ENCODE data around the gene CAGE1. TPM values are rescaled to one million over a fixed set of nuclear protein-coding genes. Genes with fewer than 3 reads are reported as not detected.

CAGE1 gene
- total and polyA plus RNA-seq, 2 experiments from 2014 or later: not detected

GRCh38 chr6:7414811-7415210 is 25.3 kb upstream of the CAGE1 start:
- peak; percentile 94 for DNase-seq
- WGBS, 2 experiments (ENCODE audit: low coverage in 1 of 2, low lambda C conversion rate in 2 of 2, missing lambda C conversion rate in 2 of 2): 28 to 39% methylated on average over 7 of the region's 7 CpGs
- peaks cover 48% of the 10 kb centered on the region for H3K36me3 ChIP-seq (ENCODE audit: low read depth)

DNA sequence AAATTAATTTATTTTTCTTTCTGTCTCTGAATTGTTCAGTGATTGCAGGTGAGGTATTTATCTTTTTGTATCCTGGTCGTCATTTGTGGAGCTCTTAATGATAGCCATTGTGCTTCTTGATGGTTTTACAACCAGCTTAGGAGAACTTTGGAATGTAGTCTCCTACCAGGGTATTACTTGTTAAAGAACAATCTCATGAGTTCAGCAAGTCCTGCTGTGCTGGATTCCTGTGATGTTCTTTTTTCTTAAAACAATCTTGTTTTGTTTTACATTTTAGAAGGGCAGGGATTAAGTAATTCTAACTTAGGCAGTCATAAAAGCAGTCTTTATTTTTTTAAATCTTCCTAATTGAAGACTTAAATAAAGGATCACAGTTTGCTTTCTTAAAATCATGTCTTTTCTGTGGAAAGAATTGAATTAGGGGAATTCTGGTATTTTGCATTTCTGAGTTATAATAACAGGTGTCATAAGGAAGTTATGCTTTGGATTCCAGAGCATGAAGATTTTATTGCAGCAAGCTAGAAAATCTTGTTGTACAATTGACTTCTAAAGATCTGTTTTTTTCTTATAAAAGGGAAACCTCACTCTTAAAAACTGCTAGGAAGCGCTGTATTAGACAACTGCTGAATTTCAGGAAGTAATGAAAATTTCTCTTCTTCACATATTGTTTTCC is 23.7 kb upstream of the CAGE1 start:
- Histone ChIP-seq H2AFZ (no peak overlapping the region), H4K20me1 (ENCODE audit: insufficient read depth) (no peaks in the 10 kb centered on the region), H3K9ac (peak overlapping the region; percentile 16), H3K79me2 (ENCODE audit: insufficient read depth) (no peaks in the 10 kb centered on the region), H3K4me1 (ENCODE audit: insufficient read depth) (peaks cover 19% of the 10 kb centered on the region), H3K36me3 (ENCODE audit: low read depth) (peaks cover 48% of the 10 kb centered on the region), H3K9me2 (ENCODE audit: insufficient read depth) (no peaks in the 10 kb centered on the region), H3K27me3 (replicated peaks; ENCODE audit: insufficient read depth) (no peaks in the 10 kb centered on the region), H3K4me3 (no peak overlapping the region), H3K4me2 (ENCODE audit: unreplicated experiment) (no peak overlapping the region), H3K9me3 (ENCODE audit: low read depth) (no peaks in the 10 kb centered on the region), H3F3A (ENCODE audit: insufficient read depth) (peaks cover 16% of the 10 kb centered on the region; the same call in 1 of the 2 replicates), H3K27ac (0 out of 2 replicates have a peak overlapping the region, but pooled peaks have one; percentile 63)
- DNase-seq: no peak
- WGBS, 2 experiments (ENCODE audit: low coverage in 1 of 2, low lambda C conversion rate in 2 of 2, missing lambda C conversion rate in 2 of 2): 100% methylated on average over 2 of the region's 2 CpGs
- TF ChIP-seq EZH2 (IDR thresholded peaks at IDR 0.05; ENCODE audit: insufficient read depth, poor library complexity, severe bottlenecking) (no peak), EZH2phosphoT487 (IDR thresholded peaks at IDR 0.05; ENCODE audit: insufficient read depth, low read depth) (no peak)
- in situ Hi-C loops (cut with MboI): no loop called here

More at GRCh38 chr6:7414811-7415210, 25.3 kb upstream of the CAGE1 start:
- peak overlapping the region; percentile 63 for H3K4me2 ChIP-seq (ENCODE audit: unreplicated experiment)
- H4K20me1 ChIP-seq (ENCODE audit: insufficient read depth): no peaks in the 10 kb centered on the region
- no peaks in the 10 kb centered on the region for H3K9me3 ChIP-seq (ENCODE audit: low read depth)
- no peaks in the 10 kb centered on the region for H3K9me2 ChIP-seq (ENCODE audit: insufficient read depth)
- peak overlapping the region; percentile 53; the same call in 1 of the 2 replicates for H3K9ac ChIP-seq
- H3K4me3 ChIP-seq: no peak overlapping the region
- H3F3A ChIP-seq (ENCODE audit: insufficient read depth): peaks cover 16% of the 10 kb centered on the region; the same call in 1 of the 2 replicates
- peak overlapping the region; percentile 55 for H2AFZ ChIP-seq
- in situ Hi-C loops (cut with MboI): no loop called here
- peaks cover 19% of the 10 kb centered on the region for H3K4me1 ChIP-seq (ENCODE audit: insufficient read depth)
- H3K27me3 ChIP-seq (replicated peaks; ENCODE audit: insufficient read depth): no peaks in the 10 kb centered on the region
- H3K27ac ChIP-seq: peak overlapping the region; percentile 63
- no peak for TF ChIP-seq EZH2 (IDR thresholded peaks at IDR 0.05; ENCODE audit: insufficient read depth, poor library complexity, severe bottlenecking)
- H3K79me2 ChIP-seq (ENCODE audit: insufficient read depth): no peaks in the 10 kb centered on the region

DNA sequence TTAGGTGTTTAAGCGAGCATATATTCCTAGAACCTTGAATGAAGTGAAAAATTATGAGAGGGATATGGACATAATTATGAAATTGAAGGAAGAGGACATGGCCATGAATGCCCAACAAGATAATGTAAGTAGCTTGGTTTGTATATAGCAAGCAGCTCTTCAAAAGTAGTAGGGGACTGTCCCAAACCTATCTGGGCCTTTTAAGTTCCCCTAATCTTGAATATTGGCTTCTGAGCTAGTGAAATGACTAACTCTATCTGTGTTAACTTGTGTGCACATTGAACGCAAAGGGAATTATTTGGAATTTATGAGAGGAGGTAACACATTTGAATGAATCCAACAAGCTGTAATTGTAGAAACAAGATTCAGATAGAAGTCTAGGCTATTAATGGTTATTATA is 21.8 kb upstream of the CAGE1 start:
- in situ Hi-C loops (cut with MboI): no loop called here

GRCh38 chr6:7410851-7411250 is 21.3 kb upstream of the CAGE1 start:
- WGBS, 2 experiments (ENCODE audit: low coverage in 1 of 2, low lambda C conversion rate in 2 of 2, missing lambda C conversion rate in 2 of 2): 98 to 99% methylated on average over 4 of the region's 4 CpGs
- Histone ChIP-seq H3K9ac (no peak overlapping the region), H4K20me1 (ENCODE audit: insufficient read depth) (no peaks in the 10 kb centered on the region), H3K9me3 (ENCODE audit: low read depth) (no peaks in the 10 kb centered on the region), H3K36me3 (ENCODE audit: low read depth) (peaks cover 53% of the 10 kb centered on the region), H3K9me2 (ENCODE audit: insufficient read depth) (no peaks in the 10 kb centered on the region), H2AFZ (no peak overlapping the region), H3K4me1 (ENCODE audit: insufficient read depth) (peaks cover 19% of the 10 kb centered on the region), H3K79me2 (ENCODE audit: insufficient read depth) (no peaks in the 10 kb centered on the region), H3F3A (ENCODE audit: insufficient read depth) (peaks cover 16% of the 10 kb centered on the region; the same call in 1 of the 2 replicates), H3K27me3 (replicated peaks; ENCODE audit: insufficient read depth) (no peaks in the 10 kb centered on the region), H3K4me2 (ENCODE audit: unreplicated experiment) (no peak overlapping the region), H3K4me3 (no peak overlapping the region), H3K27ac (no peak overlapping the region)
- no peak for TF ChIP-seq EZH2phosphoT487 (IDR thresholded peaks at IDR 0.05; ENCODE audit: insufficient read depth, low read depth)
- no peak for TF ChIP-seq EZH2 (IDR thresholded peaks at IDR 0.05; ENCODE audit: insufficient read depth, poor library complexity, severe bottlenecking)
- in situ Hi-C loops (cut with MboI): no loop called here
- DNase-seq: no peak

More for the DNA sequence above, 21.8 kb upstream of the CAGE1 start:
- no peaks in the 10 kb centered on the region for H3K9me2 ChIP-seq (ENCODE audit: insufficient read depth)
- DNase-seq: no peak
- H3K27ac ChIP-seq: no peak overlapping the region
- 96 to 100% methylated on average over 2 of the region's 2 CpGs for WGBS, 2 experiments (ENCODE audit: low coverage in 1 of 2, low lambda C conversion rate in 2 of 2, missing lambda C conversion rate in 2 of 2)
- H2AFZ ChIP-seq: no peak overlapping the region
- TF ChIP-seq EZH2 (IDR thresholded peaks at IDR 0.05; ENCODE audit: insufficient read depth, poor library complexity, severe bottlenecking): no peak
- no peak for TF ChIP-seq EZH2phosphoT487 (IDR thresholded peaks at IDR 0.05; ENCODE audit: insufficient read depth, low read depth)
- no peak overlapping the region for H3K4me3 ChIP-seq
- no peak overlapping the region for H3K4me2 ChIP-seq (ENCODE audit: unreplicated experiment)
- H3K9ac ChIP-seq: no peak overlapping the region
- peaks cover 19% of the 10 kb centered on the region for H3K4me1 ChIP-seq (ENCODE audit: insufficient read depth)
- H3K79me2 ChIP-seq (ENCODE audit: insufficient read depth): no peaks in the 10 kb centered on the region
- peaks cover 16% of the 10 kb centered on the region; the same call in 1 of the 2 replicates for H3F3A ChIP-seq (ENCODE audit: insufficient read depth)
- peaks cover 54% of the 10 kb centered on the region for H3K36me3 ChIP-seq (ENCODE audit: low read depth)
- H4K20me1 ChIP-seq (ENCODE audit: insufficient read depth): no peaks in the 10 kb centered on the region
- no peaks in the 10 kb centered on the region for H3K9me3 ChIP-seq (ENCODE audit: low read depth)
- no peaks in the 10 kb centered on the region for H3K27me3 ChIP-seq (replicated peaks; ENCODE audit: insufficient read depth)
